LNCaP clone FGC (cell line): ENCODE measurements around the gene OAS2.

Experiments used
- DNase-seq: peaks from one replicate; pipeline ENCODE4 v3.0.0-alpha.2; 2011; ENCODE audit warnings: low read depth
- H3K4me3 ChIP-seq: 2 replicates; pipeline ENCODE4 v1.5.1; 2011; ENCODE audit warnings: mild to moderate bottlenecking, low read depth, low read length, control low read depth
- CTCF ChIP-seq: IDR thresholded peaks from 2 replicates; pipeline ENCODE4 v1.5.1; 2012; ENCODE audit warnings: mild to moderate bottlenecking; ENCODE audit not compliant: control insufficient read depth, insufficient read depth; ENCODE audit errors: extremely low read depth

Gene OAS2

GRCh38 chr12:112964915-112965314, 13.4 kb upstream of the OAS2 start:
- DNase-seq, result no peak
- no peak overlapping the region for H3K4me3 ChIP-seq
- no peak for TF ChIP-seq CTCF

GRCh38 chr12:112965643-112966042, 12.7 kb upstream of the OAS2 start:
- TF ChIP-seq CTCF, result no peak
- DNase-seq, result no peak
- no peak overlapping the region for H3K4me3 ChIP-seq

GRCh38 chr12:112967306-112967705, 11.0 kb upstream of the OAS2 start:
- no peak overlapping the region for H3K4me3 ChIP-seq
- TF ChIP-seq CTCF, result no peak
- DNase-seq, result no peak

- H3K4me3 ChIP-seq, result no peak overlapping the region
- no peak for TF ChIP-seq CTCF
- DNase-seq, result no peak
Observed at GRCh38 chr12:112967858-112968257, 10.5 kb upstream of the OAS2 start.

- no peak for TF ChIP-seq CTCF
- H3K4me3 ChIP-seq, result no peak overlapping the region
- DNase-seq, result no peak
Observed at GRCh38 chr12:112969547-112970306, 8.6 kb upstream of the OAS2 start.

GRCh38 chr12:112970391-112970790, 7.9 kb upstream of the OAS2 start:
- no peak for DNase-seq
- H3K4me3 ChIP-seq, result no peak overlapping the region
- no peak for TF ChIP-seq CTCF

- DNase-seq, result no peak
Observed at GRCh38 chr12:112971248-112971647, 7.1 kb upstream of the OAS2 start.

More at GRCh38 chr12:112971248-112971647, 7.1 kb upstream of the OAS2 start:
- no peak overlapping the region for H3K4me3 ChIP-seq
- no peak for TF ChIP-seq CTCF
